HG02678 (cell line): ENCODE measurements around the gene SOX6.
"Not testable (repeated sequence)": the region's sequence is repeated elsewhere in the genome, so short reads cannot be mapped to it uniquely, and the experiment has no call there.

Experiments used
- ATAC-seq: cut with Tn5 transposase; IDR thresholded peaks from one replicate; pipeline ENCODE4 v1.9.1; 2021; ENCODE audit warnings: mild to moderate bottlenecking, moderate library complexity; ENCODE audit not compliant: unreplicated experiment

The SOX6 gene

GRCh38 chr11:16157327-16157726 lies 199.0 kb downstream of the SOX6 start:
- no peak for ATAC-seq

DNA sequence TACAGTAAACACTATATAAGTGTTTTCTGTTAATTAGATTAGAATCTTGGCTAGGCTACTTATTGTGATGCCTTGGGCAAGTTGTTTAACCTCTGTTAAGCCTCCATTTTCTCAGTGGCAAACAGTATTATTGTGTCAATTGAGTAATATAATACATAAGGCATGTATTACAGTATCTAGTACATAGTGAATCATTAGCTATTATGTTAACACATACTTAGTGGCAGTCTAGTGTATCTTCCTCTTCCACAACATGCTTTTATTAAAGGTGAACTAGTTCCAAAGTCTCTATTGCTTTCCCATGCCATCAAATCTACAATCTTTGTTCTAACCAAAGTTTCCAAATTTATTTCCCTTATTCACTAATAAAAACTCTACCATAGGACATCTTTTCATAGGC lies 200.9 kb downstream of the SOX6 start:
- no peak for ATAC-seq

DNA sequence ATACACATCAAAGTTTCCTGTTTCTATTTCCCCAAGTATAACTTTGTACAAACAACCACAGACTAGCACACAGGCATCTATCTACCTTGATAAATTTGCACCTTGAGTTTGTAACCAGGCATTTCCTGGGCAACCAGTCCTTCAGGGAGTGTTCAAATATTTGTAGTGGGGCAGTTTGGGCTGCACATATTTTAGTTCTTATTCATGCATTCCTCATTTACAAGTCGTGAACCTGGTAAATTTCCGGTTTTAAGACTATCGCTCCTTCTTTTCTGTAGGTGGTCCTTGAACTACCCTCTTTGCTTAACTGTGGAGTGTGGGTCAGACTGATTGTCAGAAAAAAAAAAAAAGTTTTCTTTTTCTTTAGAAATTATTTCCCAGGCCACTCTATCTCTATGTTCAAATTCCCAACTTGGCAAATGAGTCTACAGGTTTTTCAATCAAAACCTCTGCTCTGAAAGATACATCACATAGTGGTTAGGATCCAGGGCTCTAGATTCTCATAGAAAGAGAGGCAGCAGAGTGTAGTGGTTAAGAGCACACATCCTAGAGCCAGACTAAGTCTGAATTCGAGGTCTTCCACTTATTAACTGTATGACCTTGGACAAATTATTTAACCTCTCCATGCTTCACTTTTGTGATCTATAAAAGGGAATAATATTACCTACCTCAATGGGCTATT lies 201.5 kb downstream of the SOX6 start:
- no peak for ATAC-seq

DNA sequence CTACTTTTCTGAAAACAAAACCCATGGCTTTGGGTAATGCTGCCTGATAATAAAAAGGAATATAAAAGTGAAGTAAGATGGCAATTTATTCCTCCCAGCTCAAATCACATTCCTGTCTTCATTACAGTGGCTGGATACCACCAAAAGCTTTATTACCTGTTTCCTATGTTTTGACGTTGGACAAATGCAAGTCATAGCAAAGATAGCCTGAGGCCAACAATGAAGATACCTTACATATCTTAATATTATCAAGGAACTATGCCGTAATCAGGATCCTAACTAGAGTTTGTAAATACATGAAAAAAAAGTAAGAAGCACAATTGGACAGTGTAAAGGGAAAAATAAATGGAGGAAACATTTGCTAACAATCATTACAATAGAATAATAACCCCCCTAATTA lies 202.4 kb downstream of the SOX6 start:
- ATAC-seq, result no peak

DNA sequence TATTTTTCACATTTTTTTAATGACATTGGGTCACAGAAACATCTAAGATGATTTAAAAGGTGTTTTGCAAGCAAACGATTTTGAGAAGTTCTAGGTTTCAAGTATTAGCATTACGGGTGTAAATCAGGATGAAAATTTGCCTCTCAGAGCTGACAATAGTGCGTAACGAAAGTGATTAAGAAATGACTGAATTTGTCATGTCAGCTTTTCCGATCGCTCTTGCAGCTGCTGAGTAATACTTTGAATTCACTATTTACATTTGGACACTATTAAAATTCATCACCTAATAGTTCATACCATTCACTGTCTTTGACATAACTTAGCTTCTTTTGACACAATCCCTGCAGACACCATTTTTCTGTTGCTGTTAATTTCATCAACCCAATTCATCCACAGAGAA lies 205.2 kb downstream of the SOX6 start:
- ATAC-seq, result no peak

DNA sequence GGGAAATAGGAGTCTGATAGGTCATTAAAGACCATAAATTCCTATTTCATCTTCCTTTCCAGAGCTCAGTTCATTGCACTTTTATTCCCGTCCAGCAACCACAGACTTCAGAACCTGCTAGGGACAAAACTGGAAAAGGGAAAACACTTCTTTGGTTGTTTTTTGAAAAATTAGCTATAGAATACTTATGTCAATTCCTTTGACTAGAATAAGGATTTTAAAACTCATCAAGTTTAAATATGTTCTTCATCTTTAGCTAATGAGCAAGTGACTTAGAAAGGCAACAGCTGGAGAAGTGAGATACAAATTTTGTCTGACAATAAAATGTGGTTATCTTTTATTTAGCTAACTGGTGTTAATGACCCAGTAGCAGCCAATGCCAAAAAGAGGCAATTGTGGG lies 206.9 kb downstream of the SOX6 start:
- no peak for ATAC-seq

DNA sequence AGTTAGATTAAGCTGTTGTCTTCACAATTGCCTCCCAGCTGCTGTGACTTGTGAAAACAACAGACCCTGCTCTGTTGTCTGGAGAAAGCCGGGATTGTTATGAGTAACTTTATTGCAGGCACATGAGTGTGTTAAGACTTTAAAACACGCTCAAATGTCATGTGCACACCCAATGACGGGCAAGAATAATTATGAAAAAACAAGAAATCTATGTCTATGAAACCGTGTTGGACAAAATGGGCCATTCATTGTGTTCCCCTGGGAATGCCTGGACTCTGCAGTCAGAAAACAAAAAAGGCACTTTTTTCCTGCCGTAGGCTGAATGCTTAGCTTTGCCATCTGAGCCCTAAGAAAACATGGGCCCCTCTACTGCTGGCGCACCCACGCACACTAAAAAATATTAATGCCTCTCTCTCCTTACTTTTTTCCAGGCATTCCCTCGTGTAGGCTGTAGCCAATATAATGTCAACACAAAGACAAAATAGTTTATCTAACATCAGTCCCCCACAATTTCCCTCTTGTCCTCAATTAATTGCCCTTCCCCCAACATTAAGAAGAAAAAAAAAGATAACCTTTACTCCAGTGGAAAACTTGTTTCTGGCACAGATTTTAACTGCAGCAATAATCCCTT lies 207.9 kb downstream of the SOX6 start:
- no peak for ATAC-seq

DNA sequence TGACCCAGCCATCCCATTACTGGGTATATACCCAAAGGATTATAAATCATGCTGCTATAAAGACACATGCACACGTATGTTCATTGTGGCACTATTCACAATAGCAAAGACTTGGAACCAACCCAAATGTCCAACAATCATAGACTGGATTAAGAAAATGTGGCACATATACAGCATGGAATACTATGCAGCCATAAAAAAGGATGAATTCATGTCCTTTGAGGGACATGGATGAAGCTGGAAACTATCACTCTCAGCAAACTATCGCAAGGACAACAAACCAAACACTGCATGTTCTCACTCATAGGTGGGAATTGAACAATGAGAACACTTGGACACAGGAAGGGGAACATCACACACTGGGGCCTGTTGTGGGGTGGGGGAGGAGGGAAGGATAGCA lies 209.4 kb downstream of the SOX6 start:
- ATAC-seq, result not testable (repeated sequence)

- not testable (repeated sequence) for ATAC-seq
These were observed 214.7 kb downstream of the SOX6 start for GRCh38 chr11:16141614-16142013.

- ATAC-seq, result not testable (repeated sequence)
These were observed 215.2 kb downstream of the SOX6 start for GRCh38 chr11:16141162-16141561.

- ATAC-seq, result no peak
These were observed 219.5 kb downstream of the SOX6 start for GRCh38 chr11:16136792-16137390.

GRCh38 chr11:16133867-16134266 lies 222.5 kb downstream of the SOX6 start:
- no peak for ATAC-seq

- no peak for ATAC-seq
These were observed 228.6 kb downstream of the SOX6 start for GRCh38 chr11:16127732-16128131.

- no peak for ATAC-seq
These were observed 230.0 kb downstream of the SOX6 start for GRCh38 chr11:16126362-16126761.

GRCh38 chr11:16125796-16126195 lies 230.6 kb downstream of the SOX6 start:
- ATAC-seq, result no peak

DNA sequence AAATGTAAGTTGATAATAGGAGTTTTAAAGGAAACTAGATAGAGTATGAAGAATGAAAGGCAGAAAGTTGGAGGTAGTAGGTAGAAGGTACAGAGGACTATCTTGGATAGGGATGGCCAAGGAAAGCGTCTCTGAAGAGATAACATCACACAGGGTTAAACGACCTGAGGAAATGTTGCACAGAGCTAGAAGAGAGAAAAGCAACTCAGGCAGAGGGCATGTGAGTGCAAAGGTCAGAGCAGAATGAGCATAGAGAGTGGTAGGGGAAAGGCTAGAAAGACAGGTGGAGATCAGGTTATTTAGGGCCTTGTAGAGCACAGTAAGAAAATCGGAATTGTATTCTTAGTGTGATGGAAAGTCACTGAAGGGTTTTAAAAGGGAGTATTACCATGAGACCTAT lies 232.0 kb downstream of the SOX6 start:
- ATAC-seq, result no peak

DNA sequence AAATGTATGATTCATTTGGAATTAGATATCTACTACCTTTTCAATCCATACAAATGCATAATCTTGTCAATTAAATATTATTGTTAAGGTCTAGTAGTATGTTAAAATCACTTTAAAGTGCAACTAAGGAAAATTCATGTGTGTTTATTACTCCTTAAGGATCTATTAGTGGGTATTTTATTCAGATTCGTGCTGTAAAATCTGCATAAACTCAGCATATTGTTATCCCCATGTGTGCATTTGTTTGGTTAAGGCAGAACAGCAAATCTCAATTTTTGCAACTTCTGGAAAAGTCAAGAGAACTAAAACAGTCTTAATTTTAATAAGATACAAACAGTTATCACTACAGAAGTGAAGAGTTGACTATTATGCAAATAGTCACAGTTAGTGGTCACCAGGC lies 234.5 kb downstream of the SOX6 start:
- no peak for ATAC-seq

- ATAC-seq, result no peak
These were observed 236.3 kb downstream of the SOX6 start for GRCh38 chr11:16120008-16120407.

GRCh38 chr11:16117989-16118756 lies 238.2 kb downstream of the SOX6 start:
- no peak for ATAC-seq

GRCh38 chr11:16114978-16115871 lies 241.1 kb downstream of the SOX6 start:
- ATAC-seq, result no peak

GRCh38 chr11:16114431-16114830 lies 241.9 kb downstream of the SOX6 start:
- no peak for ATAC-seq
